GM19372 (cell line): ENCODE results near the gene HECTD4.
"Not testable (repeated sequence)": the region's sequence is repeated elsewhere in the genome, so short reads cannot be mapped to it uniquely, and the experiment has no call there.

ENCODE experiments used
- ATAC-seq: cut with Tn5 transposase; IDR thresholded peaks from one replicate; pipeline ENCODE4 v1.9.1; 2021; ENCODE audit warnings: mild to moderate bottlenecking, low read depth, moderate library complexity; ENCODE audit not compliant: unreplicated experiment

The HECTD4 gene

GRCh38 chr12:112359290-112359689 is 22.9 kb downstream of the HECTD4 start:
- ATAC-seq: no peak

GRCh38 chr12:112357214-112357613 is 25.0 kb downstream of the HECTD4 start:
- ATAC-seq: no peak

GRCh38 chr12:112354399-112354798 is 27.8 kb downstream of the HECTD4 start:
- no peak for ATAC-seq

- ATAC-seq: no peak
These were observed 28.8 kb downstream of the HECTD4 start for GRCh38 chr12:112353393-112353792.

GRCh38 chr12:112352921-112353320 is 29.3 kb downstream of the HECTD4 start:
- ATAC-seq: no peak

- ATAC-seq: no peak
These were observed 31.3 kb downstream of the HECTD4 start for GRCh38 chr12:112350593-112351592.

- no peak for ATAC-seq
These were observed 32.8 kb downstream of the HECTD4 start for GRCh38 chr12:112349431-112349830.

- ATAC-seq: not testable (repeated sequence)
These were observed 33.3 kb downstream of the HECTD4 start for GRCh38 chr12:112348926-112349325.

- ATAC-seq: no peak
These were observed 34.6 kb downstream of the HECTD4 start for GRCh38 chr12:112347581-112347982.

- ATAC-seq: no peak
These were observed 36.0 kb downstream of the HECTD4 start for GRCh38 chr12:112346194-112346593.

- no peak for ATAC-seq
These were observed 38.0 kb downstream of the HECTD4 start for GRCh38 chr12:112344220-112344619.

GRCh38 chr12:112342587-112342986 is 39.6 kb downstream of the HECTD4 start:
- no peak for ATAC-seq

GRCh38 chr12:112341046-112341825 is 41.0 kb downstream of the HECTD4 start:
- ATAC-seq: no peak

- no peak for ATAC-seq
These were observed 42.0 kb downstream of the HECTD4 start for GRCh38 chr12:112340230-112340629.

- ATAC-seq: not testable (repeated sequence)
These were observed 47.2 kb downstream of the HECTD4 start for GRCh38 chr12:112334999-112335398.

- no peak for ATAC-seq
These were observed 49.2 kb downstream of the HECTD4 start for GRCh38 chr12:112333019-112333418.

GRCh38 chr12:112331886-112332285 is 50.3 kb downstream of the HECTD4 start:
- no peak for ATAC-seq

- no peak for ATAC-seq
These were observed 51.5 kb downstream of the HECTD4 start for GRCh38 chr12:112330706-112331105.

- no peak for ATAC-seq
These were observed 53.6 kb downstream of the HECTD4 start for GRCh38 chr12:112328456-112329124.

GRCh38 chr12:112327209-112327938 is 54.9 kb downstream of the HECTD4 start:
- no peak for ATAC-seq
